GM23338 (cell line): ENCODE measurements around the gene ADIPOQ. TPM values are rescaled to one million over a fixed set of nuclear protein-coding genes. Genes with fewer than 3 reads are reported as not detected.

ENCODE experiments used
- ATAC-seq: fragments of 200-7000 bp; cut with Tn5 transposase; 3 replicates; pipeline ENCODE4 v1.9.1; 2020
- DNase-seq: peaks from one replicate; pipeline ENCODE4 v3.0.0-alpha.2; 2015; ENCODE audit warnings: low spot score
- H2AFZ ChIP-seq: fragments of 200-600 bp; sonication (generic); 2 replicates; pipeline ENCODE4 v1.8.0; 2016; ENCODE audit warnings: antibody characterized with exemption, mild to moderate bottlenecking, moderate library complexity
- H3F3A ChIP-seq: fragments of 200-600 bp; sonication (generic); replicated peaks from 2 replicates; pipeline ENCODE4 v1.8.0; 2017; ENCODE audit warnings: antibody characterized with exemption, mixed run types, low read depth
- H3K27ac ChIP-seq: fragments of 200-600 bp; sonication (generic); 2 replicates; pipeline ENCODE4 v1.6.1; 2016; ENCODE audit warnings: low read depth
- H3K27me3 ChIP-seq: fragments of 200-600 bp; sonication (generic); 2 replicates; pipeline ENCODE4 v1.8.0; 2016; ENCODE audit warnings: mild to moderate bottlenecking, mixed run types, moderate library complexity; ENCODE audit not compliant: insufficient read depth
- H3K36me3 ChIP-seq: fragments of 200-600 bp; sonication (generic); 2 replicates; pipeline ENCODE4 v1.8.0; 2016; ENCODE audit warnings: mild to moderate bottlenecking; ENCODE audit not compliant: insufficient read depth
- H3K4me1 ChIP-seq: fragments of 200-600 bp; sonication (generic); 2 replicates; pipeline ENCODE4 v1.8.0; 2016; ENCODE audit warnings: mild to moderate bottlenecking, moderate library complexity; ENCODE audit not compliant: insufficient read depth
- H3K4me2 ChIP-seq: fragments of 200-600 bp; sonication (generic); 2 replicates; pipeline ENCODE4 v1.7.1; 2017; ENCODE audit warnings: mixed run types
- H3K4me3 ChIP-seq: fragments of 200-600 bp; sonication (generic); 2 replicates; pipeline ENCODE4 v1.6.1; 2016; ENCODE audit warnings: mixed run types
- H3K79me2 ChIP-seq: fragments of 200-600 bp; sonication (generic); replicated peaks from 2 replicates; pipeline ENCODE4 v1.8.0; 2017; ENCODE audit warnings: mild to moderate bottlenecking; ENCODE audit not compliant: insufficient read depth
- H3K9me2 ChIP-seq: fragments of 200-600 bp; sonication (generic); 2 replicates; pipeline ENCODE4 v1.8.0; 2017; ENCODE audit not compliant: insufficient read depth
- H4K20me1 ChIP-seq: fragments of 200-600 bp; sonication (generic); replicated peaks from 2 replicates; pipeline ENCODE4 v1.8.0; 2017; ENCODE audit warnings: mild to moderate bottlenecking; ENCODE audit not compliant: insufficient read depth
- H3K27ac Mint-ChIP-seq: 2 replicates; pipeline ENCODE4 v1.8.0; 2020; ENCODE audit warnings: inconsistent platforms, mild to moderate bottlenecking, moderate library complexity, mixed read lengths
- H3K27me3 Mint-ChIP-seq: 3 replicates; pipeline ENCODE4 v1.8.0; 2022; ENCODE audit warnings: low read depth, mild to moderate bottlenecking, moderate library complexity, mixed read lengths, inconsistent platforms; ENCODE audit not compliant: insufficient read depth, poor library complexity
- H3K36me3 Mint-ChIP-seq: 3 replicates; pipeline ENCODE4 v1.8.0; 2021; ENCODE audit warnings: low read depth, mild to moderate bottlenecking, inconsistent platforms, moderate library complexity, mixed read lengths
- H3K4me1 Mint-ChIP-seq: 3 replicates; pipeline ENCODE4 v1.8.0; 2020; ENCODE audit warnings: mild to moderate bottlenecking, inconsistent platforms, mixed read lengths
- H3K4me3 Mint-ChIP-seq: 3 replicates; pipeline ENCODE4 v1.8.0; 2021; ENCODE audit warnings: moderate library complexity, mild to moderate bottlenecking, inconsistent platforms, mixed read lengths
- H3K9me3 Mint-ChIP-seq: 3 replicates; pipeline ENCODE4 v1.8.0; 2020; ENCODE audit warnings: moderate library complexity, mild to moderate bottlenecking, inconsistent platforms, mixed read lengths
- CREB1 ChIP-seq: fragments of 250-450 bp; sonication (Bioruptor Pico); IDR thresholded peaks from 2 replicates; pipeline ENCODE4 v1.5.0; 2020; ENCODE audit warnings: low read depth, mild to moderate bottlenecking, moderate library complexity
- CTCF ChIP-seq, 2 experiments: fragments of 200-600 bp in 1 of 2; sonication (generic) in 1 of 2; conservative IDR thresholded peaks; 2 replicates each; pipeline versions ENCODE4 v1.5.1 to v1.6.1; 2016 to 2017; ENCODE audit warnings: antibody characterized with exemption in 2 of 2, low read depth in 2 of 2, mild to moderate bottlenecking in 2 of 2, moderate library complexity in 1 of 2
- EZH2 ChIP-seq: fragments of 200-600 bp; sonication (generic); IDR thresholded peaks from one replicate; pipeline ENCODE4 v1.8.0; 2017; ENCODE audit warnings: antibody characterized with exemption, mild to moderate bottlenecking, low read depth; ENCODE audit not compliant: unreplicated experiment
- EZH2phosphoT487 ChIP-seq: fragments of 200-600 bp; sonication (generic); IDR thresholded peaks from one replicate; pipeline ENCODE4 v1.8.1; 2018; ENCODE audit warnings: antibody characterized with exemption; ENCODE audit not compliant: unreplicated experiment
- JUNB ChIP-seq: IDR thresholded peaks from one replicate; pipeline ENCODE4 v1.6.1; 2016; ENCODE audit warnings: antibody characterized with exemption; ENCODE audit not compliant: unreplicated experiment
- NANOG ChIP-seq: IDR thresholded peaks from 2 replicates; pipeline ENCODE4 v1.6.1; 2016; ENCODE audit warnings: antibody characterized with exemption, borderline replicate concordance
- POLR2AphosphoS5 ChIP-seq: IDR thresholded peaks from 2 replicates; pipeline ENCODE4 v1.6.1; 2016; ENCODE audit warnings: antibody characterized with exemption, low read depth
- REST ChIP-seq: IDR thresholded peaks from one replicate; pipeline ENCODE4 v1.6.1; 2018; ENCODE audit warnings: antibody characterized with exemption; ENCODE audit not compliant: unreplicated experiment
- STAT1 ChIP-seq: IDR thresholded peaks from one replicate; pipeline ENCODE4 v1.6.1; 2016; ENCODE audit warnings: antibody characterized with exemption; ENCODE audit not compliant: unreplicated experiment
- ZNF114 ChIP-seq: fragments of 250-450 bp; sonication (Bioruptor Pico); IDR thresholded peaks from 2 replicates; pipeline ENCODE4 v1.5.0; 2020; ENCODE audit warnings: mild to moderate bottlenecking, moderate library complexity
- ZNF331 ChIP-seq: fragments of 250-450 bp; sonication (Bioruptor Pico); IDR thresholded peaks from 2 replicates; pipeline ENCODE4 v1.5.0; 2020; ENCODE audit warnings: low read depth, mild to moderate bottlenecking, moderate library complexity
- ZNF462 ChIP-seq: fragments of 250-450 bp; sonication (Bioruptor Pico); IDR thresholded peaks from 2 replicates; pipeline ENCODE4 v1.5.0; 2020; ENCODE audit warnings: mild to moderate bottlenecking, moderate library complexity
- polyA plus RNA-seq: library from polyadenylated mRNA; unstranded; fragments of >200 nt; fragmentation: Nextera tagmentation; extraction: Ambion mirVana; gene quantifications from 2 replicates; pipeline ENCODE4 v1.2.1, GENCODE V29; 2016
- total RNA-seq: library from RNA; depleted of rRNA; stranded (reverse); fragments of >200 nt; shearing (Covaris generic); gene quantifications from 2 replicates; pipeline ENCODE4 v1.2.3, GENCODE V29; 2014
- TF ChIP-seq, protein P1 (sequence below): IDR thresholded peaks from 2 replicates; pipeline ENCODE4 v1.6.1; 2016; ENCODE audit warnings: antibody characterized with exemption

Gene ADIPOQ
- total and polyA plus RNA-seq, 2 experiments from 2014 or later, result not detected

GRCh38 chr3:186882881-186883685, 40.6 kb downstream of the ADIPOQ start:
- H3K9me3 Mint-ChIP-seq, result peaks cover 6% of the 10 kb centered on the region; the same call in 1 of the 3 replicates

More at GRCh38 chr3:186882881-186883685, 40.6 kb downstream of the ADIPOQ start:
- no peaks in the 10 kb centered on the region for H3K9me2 ChIP-seq
- H2AFZ ChIP-seq, result no peak overlapping the region
- H3K27ac Mint-ChIP-seq, result no peak overlapping the region
- H3K79me2 ChIP-seq, result no peaks in the 10 kb centered on the region
- no peaks in the 10 kb centered on the region for H3F3A ChIP-seq
- ATAC-seq, result no peak
- no peaks in the 10 kb centered on the region for H3K36me3 ChIP-seq
- no peaks in the 10 kb centered on the region for H3K27me3 ChIP-seq
- peaks cover 1% of the 10 kb centered on the region for H3K27me3 Mint-ChIP-seq
- peaks cover 19% of the 10 kb centered on the region for H3K4me1 ChIP-seq
- H4K20me1 ChIP-seq, result no peaks in the 10 kb centered on the region
- peaks cover 5% of the 10 kb centered on the region; the same call in 1 of the 3 replicates for H3K36me3 Mint-ChIP-seq
- no peak overlapping the region for H3K4me3 Mint-ChIP-seq
- no peak for TF ChIP-seq POLR2AphosphoS5
- TF ChIP-seq ZNF331 (CRISPR knock-in tag), result no peak
- no peak for TF ChIP-seq STAT1
- no peak for TF ChIP-seq CREB1 (CRISPR knock-in tag)
- no peak for TF ChIP-seq EZH2phosphoT487
- TF ChIP-seq ZNF462 (CRISPR knock-in tag), result no peak
- TF ChIP-seq, protein P1, sequence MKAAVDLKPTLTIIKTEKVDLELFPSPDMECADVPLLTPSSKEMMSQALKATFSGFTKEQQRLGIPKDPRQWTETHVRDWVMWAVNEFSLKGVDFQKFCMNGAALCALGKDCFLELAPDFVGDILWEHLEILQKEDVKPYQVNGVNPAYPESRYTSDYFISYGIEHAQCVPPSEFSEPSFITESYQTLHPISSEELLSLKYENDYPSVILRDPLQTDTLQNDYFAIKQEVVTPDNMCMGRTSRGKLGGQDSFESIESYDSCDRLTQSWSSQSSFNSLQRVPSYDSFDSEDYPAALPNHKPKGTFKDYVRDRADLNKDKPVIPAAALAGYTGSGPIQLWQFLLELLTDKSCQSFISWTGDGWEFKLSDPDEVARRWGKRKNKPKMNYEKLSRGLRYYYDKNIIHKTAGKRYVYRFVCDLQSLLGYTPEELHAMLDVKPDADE, result no peak
- TF ChIP-seq NANOG, result no peak
- no peak for TF ChIP-seq REST
- TF ChIP-seq EZH2, result no peak
- TF ChIP-seq CTCF (conservative IDR thresholded peaks at IDR 0.05; ENCODE audit: low read depth in 2 of 2), result no peak
- no peak for TF ChIP-seq ZNF114 (CRISPR knock-in tag)
- TF ChIP-seq JUNB, result no peak
- H3K4me1 Mint-ChIP-seq, result peaks cover 23% of the 10 kb centered on the region
- H3K4me2 ChIP-seq, result no peak overlapping the region
- no peak overlapping the region for H3K27ac ChIP-seq
- no peak overlapping the region for H3K4me3 ChIP-seq
- DNase-seq, result no peak
